Measurements from ENCODE around the gene SEMA3G. TPM values are rescaled to one million over a fixed set of nuclear protein-coding genes. Genes with fewer than 3 reads are reported as not detected.

SEMA3G gene
- total RNA-seq, 6 experiments from 2014 or later = not detected

DNA sequence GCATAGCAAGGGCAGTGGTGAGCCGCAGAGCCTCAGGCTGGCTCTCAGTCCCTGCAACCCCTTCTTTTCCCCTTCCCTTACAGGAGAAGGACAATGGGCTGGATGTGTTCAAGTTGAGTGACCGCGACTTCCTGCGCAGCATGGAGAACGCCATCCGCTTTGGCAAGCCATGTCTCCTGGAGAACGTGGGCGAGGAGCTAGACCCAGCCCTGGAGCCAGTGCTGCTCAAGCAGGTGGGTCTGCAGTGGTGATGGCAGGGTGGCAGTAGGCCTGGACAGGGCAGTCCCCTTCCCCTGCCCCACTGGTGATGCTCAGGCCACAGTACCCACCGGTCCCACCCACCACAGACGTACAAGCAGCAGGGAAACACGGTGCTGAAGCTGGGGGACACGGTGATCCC lies 53.8 kb downstream of the SEMA3G start:
- TF ChIP-seq, protein P1, sequence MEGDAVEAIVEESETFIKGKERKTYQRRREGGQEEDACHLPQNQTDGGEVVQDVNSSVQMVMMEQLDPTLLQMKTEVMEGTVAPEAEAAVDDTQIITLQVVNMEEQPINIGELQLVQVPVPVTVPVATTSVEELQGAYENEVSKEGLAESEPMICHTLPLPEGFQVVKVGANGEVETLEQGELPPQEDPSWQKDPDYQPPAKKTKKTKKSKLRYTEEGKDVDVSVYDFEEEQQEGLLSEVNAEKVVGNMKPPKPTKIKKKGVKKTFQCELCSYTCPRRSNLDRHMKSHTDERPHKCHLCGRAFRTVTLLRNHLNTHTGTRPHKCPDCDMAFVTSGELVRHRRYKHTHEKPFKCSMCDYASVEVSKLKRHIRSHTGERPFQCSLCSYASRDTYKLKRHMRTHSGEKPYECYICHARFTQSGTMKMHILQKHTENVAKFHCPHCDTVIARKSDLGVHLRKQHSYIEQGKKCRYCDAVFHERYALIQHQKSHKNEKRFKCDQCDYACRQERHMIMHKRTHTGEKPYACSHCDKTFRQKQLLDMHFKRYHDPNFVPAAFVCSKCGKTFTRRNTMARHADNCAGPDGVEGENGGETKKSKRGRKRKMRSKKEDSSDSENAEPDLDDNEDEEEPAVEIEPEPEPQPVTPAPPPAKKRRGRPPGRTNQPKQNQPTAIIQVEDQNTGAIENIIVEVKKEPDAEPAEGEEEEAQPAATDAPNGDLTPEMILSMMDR (IDR thresholded peaks at IDR 0.05) = no peak
- DNase-seq = no peak
- no peak overlapping the region for H3K27ac Mint-ChIP-seq
- no peaks in the 10 kb centered on the region for H3K36me3 Mint-ChIP-seq (ENCODE audit: low read depth)
- no peaks in the 10 kb centered on the region for H3K9me3 Mint-ChIP-seq
- H3K4me1 Mint-ChIP-seq (ENCODE audit: low read depth) = no peaks in the 10 kb centered on the region
- H3K4me3 Mint-ChIP-seq = no peak overlapping the region
- H3K27me3 Mint-ChIP-seq (ENCODE audit: insufficient read depth) = peaks cover 11% of the 10 kb centered on the region

DNA sequence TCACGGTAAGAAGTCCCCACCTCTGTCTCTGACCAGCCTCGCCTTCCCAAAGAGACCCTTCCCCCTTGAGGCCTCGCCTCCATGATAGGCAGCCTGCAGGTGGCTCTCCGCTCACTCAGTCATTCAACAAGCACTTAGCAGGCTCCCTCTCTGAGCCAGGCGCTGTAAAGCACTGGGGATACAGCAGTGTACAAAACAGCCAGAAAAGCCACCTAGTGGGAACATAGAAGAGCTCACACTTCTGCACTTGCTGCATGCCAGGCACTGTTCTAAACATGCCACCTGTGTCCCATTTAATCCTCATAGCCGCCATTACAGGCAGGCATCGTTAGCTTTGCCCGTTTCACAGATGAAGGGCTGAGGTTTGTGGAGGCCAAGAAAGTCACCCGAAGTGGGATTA lies 56.0 kb downstream of the SEMA3G start:
- Mint-ChIP-seq H3K27ac (no peak overlapping the region), H3K9me3 (no peaks in the 10 kb centered on the region), H3K36me3 (ENCODE audit: low read depth) (no peaks in the 10 kb centered on the region), H3K4me1 (ENCODE audit: low read depth) (no peaks in the 10 kb centered on the region), H3K27me3 (ENCODE audit: insufficient read depth) (peaks cover 9% of the 10 kb centered on the region), H3K4me3 (no peak overlapping the region)
- no peak for DNase-seq
- TF ChIP-seq, protein P1 (IDR thresholded peaks at IDR 0.05) = no peak; the same call in 1 of the 2 replicates

DNA sequence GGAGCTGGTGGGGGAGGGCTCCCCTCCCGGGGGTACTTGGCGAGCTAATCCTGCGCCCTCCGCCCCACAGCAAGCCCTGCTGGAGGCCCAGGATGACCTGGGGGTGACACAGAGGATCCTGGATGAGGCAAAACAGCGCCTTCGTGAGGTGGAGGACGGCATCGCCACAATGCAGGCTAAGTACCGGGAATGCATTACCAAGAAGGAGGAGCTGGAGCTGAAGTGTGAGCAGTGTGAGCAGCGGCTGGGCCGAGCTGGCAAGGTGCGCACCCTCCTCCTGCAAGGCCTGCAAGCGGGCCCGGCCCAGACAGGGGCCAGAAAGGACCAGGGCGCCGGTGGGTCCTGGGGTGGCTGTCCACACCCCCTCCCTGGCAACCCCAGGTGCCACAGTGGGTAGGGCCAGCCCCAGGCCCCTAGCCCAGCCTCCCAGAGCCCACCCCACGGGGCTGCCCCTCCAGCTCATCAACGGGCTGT lies 56.5 kb downstream of the SEMA3G start:
- no peak overlapping the region for H3K27ac Mint-ChIP-seq
- TF ChIP-seq, protein P1 (IDR thresholded peaks at IDR 0.05) = peak; percentile 26
- peaks cover 11% of the 10 kb centered on the region for H3K27me3 Mint-ChIP-seq (ENCODE audit: insufficient read depth)
- no peaks in the 10 kb centered on the region for H3K36me3 Mint-ChIP-seq (ENCODE audit: low read depth)
- DNase-seq = no peak
- no peaks in the 10 kb centered on the region for H3K9me3 Mint-ChIP-seq
- H3K4me1 Mint-ChIP-seq (ENCODE audit: low read depth) = no peaks in the 10 kb centered on the region
- H3K4me3 Mint-ChIP-seq = no peak overlapping the region

DNA sequence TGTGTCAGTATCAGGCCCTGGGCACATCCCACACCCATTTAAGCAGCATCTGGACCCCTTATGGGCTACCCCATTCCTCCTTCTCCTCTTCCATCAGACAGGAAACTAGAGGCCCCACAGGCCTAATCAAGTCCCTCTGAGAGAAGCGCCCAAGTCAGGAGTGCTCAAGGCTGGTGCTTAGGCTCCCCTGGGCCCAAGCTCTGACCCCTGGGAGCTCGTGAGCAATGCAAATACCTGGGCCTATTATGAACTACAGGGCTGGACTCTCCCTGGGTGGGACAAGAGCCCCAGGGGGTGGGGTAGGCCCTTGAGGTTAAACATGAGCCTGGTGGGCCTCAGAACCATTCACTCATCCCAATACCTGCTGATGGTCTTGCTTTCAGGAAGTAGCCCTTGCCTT lies 57.4 kb downstream of the SEMA3G start:
- H3K27ac Mint-ChIP-seq = no peak overlapping the region
- no peaks in the 10 kb centered on the region for H3K9me3 Mint-ChIP-seq
- H3K36me3 Mint-ChIP-seq (ENCODE audit: low read depth) = no peaks in the 10 kb centered on the region
- H3K27me3 Mint-ChIP-seq (ENCODE audit: insufficient read depth) = peaks cover 14% of the 10 kb centered on the region
- TF ChIP-seq, protein P1 (IDR thresholded peaks at IDR 0.05) = no peak
- H3K4me3 Mint-ChIP-seq = no peak overlapping the region
- H3K4me1 Mint-ChIP-seq (ENCODE audit: low read depth) = no peaks in the 10 kb centered on the region
- no peak for DNase-seq

DNA sequence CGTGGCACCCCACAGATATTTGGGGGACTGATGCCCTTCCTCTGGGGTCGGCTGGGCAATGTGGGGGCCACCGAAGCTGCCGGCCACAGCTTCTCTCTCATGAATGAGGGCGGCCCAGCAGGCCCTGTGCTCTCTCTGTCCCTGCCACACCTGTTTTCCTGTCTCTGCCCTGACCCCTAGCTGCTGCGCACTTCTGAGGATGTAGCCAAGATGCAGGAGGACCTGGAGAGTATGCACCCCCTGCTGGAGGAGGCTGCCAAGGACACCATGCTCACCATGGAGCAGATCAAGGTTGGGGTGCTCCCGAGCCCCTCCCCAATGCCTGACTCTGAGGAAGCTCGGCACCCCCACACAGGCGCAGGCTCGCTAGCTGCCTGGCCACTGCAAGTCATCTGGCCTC lies 59.7 kb downstream of the SEMA3G start:
- peak; percentile 43 for DNase-seq

More for the DNA sequence above, 59.7 kb downstream of the SEMA3G start:
- Mint-ChIP-seq H3K4me1 (ENCODE audit: low read depth) (no peaks in the 10 kb centered on the region), H3K27ac (no peak overlapping the region), H3K27me3 (ENCODE audit: insufficient read depth) (peaks cover 15% of the 10 kb centered on the region), H3K4me3 (no peak overlapping the region), H3K36me3 (ENCODE audit: low read depth) (no peaks in the 10 kb centered on the region), H3K9me3 (no peaks in the 10 kb centered on the region)
- TF ChIP-seq, protein P1 (IDR thresholded peaks at IDR 0.05) = peak; percentile 81
